Activated CD4-positive, alpha-beta T cell treated with anti-CD3 and anti-CD28 coated beads, Interleukin-2, Interleukin-4, amounts not matched to agents 100 ng/mL and 50 ng/mL, durations not matched to agents 16 hours and 8 hours (primary cell): ENCODE results near the gene GRK5.
"Not testable (repeated sequence)": the region's sequence is repeated elsewhere in the genome, so short reads cannot be mapped to it uniquely, and the experiment has no call there.

Experiments used
- DNase-seq: peaks from one replicate; pipeline ENCODE4 v3.0.0-alpha.2; 2020; ENCODE audit warnings: low spot score

GRK5 gene

DNA sequence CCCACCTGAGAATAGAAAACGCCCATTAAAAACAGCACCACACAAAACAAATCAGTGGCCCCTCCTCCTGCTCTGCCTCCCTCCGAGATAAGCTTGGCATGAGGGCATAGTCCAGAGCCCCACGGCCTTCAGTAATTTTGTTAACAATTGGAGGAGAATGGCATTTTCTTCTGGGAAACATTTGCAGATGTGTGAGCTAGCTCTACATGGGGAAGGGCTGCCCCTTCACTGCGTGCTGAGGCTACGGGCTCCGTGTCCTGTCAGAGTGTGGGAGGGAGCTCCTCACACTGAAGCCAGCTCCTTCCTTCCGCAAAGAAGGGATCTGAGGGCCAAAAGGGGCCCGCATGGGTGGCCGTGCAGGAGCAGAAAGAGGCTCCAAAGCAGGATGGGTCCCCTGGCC is 15.2 kb downstream of the GRK5 start:
- no peak for DNase-seq

GRCh38 chr10:119222966-119223386 is 15.6 kb downstream of the GRK5 start:
- no peak for DNase-seq

DNA sequence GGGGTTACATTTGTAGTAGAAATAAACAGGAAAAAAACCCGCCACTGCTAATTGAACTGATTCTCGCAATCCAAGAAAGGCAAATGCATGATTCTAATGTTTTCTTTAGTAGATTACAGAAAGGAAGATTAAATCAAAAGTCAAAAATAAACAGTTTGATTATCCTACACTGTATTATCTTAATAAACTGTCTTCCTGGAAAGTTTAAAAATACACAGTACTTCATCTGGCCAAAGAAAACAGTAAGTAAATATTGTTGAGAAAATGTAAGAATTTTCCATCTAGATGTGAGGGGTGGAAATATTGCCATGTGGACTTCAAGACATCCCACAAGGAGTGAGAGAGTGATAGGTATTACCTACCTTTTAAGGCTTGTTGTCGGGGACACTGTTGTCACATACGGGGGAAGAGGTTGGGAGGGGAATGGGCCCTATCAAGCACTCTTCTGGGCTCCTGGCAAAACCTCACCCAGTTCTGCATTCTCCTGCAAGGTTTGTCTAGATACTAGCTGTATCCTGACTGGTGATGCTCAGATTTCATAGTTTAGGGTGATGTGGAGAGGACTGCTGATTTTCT is 17.8 kb downstream of the GRK5 start:
- DNase-seq: no peak

GRCh38 chr10:119227825-119228224 is 20.5 kb downstream of the GRK5 start:
- DNase-seq: no peak

GRCh38 chr10:119231654-119232053 is 24.3 kb downstream of the GRK5 start:
- no peak for DNase-seq

- DNase-seq: not testable (repeated sequence)
Measured at GRCh38 chr10:119232439-119232838, 25.1 kb downstream of the GRK5 start.

DNA sequence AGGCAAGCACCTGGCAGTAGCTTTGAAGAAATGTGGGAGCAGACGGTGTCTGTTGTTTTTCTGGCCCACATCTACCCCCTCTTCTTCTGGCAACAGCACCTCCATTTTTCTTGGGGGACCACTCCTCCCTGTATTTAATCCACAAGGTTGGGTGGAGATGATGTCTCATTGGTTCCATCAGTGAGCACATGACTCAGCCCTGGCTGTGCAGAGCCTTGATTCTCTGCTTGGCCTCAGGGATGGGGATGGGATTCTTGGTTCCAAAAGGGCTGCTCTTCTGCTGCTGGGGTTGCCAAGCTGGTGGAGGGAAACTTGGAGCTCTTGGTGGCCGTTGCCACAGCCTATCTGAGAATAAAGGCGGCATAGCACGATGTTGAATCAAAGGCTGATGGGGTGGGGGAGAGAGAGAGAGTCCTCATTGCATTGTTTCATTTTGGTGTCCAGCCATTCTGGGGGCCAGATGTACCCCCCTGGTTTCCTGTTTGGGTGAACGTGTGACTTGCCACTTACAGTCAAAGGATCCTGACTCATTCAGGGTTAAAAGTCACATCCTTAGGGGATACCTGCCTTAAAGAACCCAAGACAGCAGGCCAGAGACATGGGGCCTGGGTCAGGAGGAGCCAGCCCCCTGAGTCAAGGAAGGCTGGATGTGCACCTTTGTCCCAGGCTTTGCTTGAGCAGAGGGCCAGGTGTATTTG is 25.9 kb downstream of the GRK5 start:
- DNase-seq: peak; percentile 17

- DNase-seq: no peak
Measured at GRCh38 chr10:119233821-119234220, 26.4 kb downstream of the GRK5 start.

- DNase-seq: no peak
Measured at GRCh38 chr10:119235356-119235755, 28.0 kb downstream of the GRK5 start.

- no peak for DNase-seq
Measured at GRCh38 chr10:119237722-119238436, 30.5 kb downstream of the GRK5 start.

DNA sequence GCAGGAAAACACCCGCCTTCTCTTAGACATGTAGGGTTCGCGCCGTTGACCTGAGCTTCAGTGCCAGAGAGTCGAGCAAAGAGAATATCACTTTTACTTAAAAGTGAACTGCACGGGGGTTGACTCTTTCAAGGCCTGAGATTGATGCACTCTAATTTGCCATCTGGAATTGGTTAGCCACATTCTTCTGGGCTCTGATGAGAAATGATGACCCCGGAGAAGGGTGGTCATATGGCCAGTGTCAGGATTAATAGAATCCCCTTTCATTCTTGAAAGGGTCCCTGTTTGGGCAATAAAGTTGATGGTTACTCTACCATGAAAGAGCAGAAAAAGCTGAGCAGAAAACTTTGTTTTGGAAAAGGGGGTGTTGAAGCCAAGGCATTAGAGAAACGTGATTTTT is 31.2 kb downstream of the GRK5 start:
- no peak for DNase-seq

- not testable (repeated sequence) for DNase-seq
Measured at GRCh38 chr10:119239015-119239414, 31.6 kb downstream of the GRK5 start.

DNA sequence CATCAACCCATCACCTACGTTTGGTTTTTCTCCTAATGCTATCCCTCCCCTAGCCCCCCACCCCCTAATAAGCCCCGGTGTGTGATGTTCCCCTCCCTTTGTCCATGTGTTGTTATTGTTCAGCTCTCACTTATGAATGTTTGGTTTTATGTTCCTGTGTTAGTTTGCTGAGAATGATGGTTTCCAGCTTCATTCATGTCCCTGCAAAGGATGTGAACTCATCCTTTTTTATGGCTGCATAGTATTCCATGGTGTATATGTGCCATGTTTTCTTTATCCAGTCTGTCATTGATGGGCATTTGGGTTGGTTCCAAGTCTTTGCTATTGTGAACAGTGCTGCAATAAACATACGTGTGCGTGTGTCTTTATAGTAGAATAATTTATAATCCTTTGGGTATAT is 32.3 kb downstream of the GRK5 start:
- not testable (repeated sequence) for DNase-seq

DNA sequence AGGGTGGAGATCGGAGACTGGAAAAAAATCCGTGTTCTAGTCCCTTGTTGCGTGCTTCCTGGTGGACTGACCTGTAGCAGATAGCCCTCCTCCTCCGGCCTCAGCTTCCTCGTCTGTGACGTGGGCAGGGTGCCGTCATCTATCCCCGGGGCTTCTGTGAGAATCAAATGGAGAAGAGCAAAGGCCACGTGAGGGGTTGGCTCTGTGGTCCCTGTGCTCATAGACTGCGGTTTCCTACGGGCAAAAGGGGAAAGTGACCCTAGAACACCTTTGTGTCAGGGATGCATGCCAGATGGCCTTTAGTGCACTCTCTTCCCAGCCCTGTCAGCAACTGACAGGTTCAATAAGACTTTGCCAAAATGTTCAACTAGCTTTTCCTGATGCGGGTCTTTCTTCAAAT is 33.7 kb downstream of the GRK5 start:
- no peak for DNase-seq

DNA sequence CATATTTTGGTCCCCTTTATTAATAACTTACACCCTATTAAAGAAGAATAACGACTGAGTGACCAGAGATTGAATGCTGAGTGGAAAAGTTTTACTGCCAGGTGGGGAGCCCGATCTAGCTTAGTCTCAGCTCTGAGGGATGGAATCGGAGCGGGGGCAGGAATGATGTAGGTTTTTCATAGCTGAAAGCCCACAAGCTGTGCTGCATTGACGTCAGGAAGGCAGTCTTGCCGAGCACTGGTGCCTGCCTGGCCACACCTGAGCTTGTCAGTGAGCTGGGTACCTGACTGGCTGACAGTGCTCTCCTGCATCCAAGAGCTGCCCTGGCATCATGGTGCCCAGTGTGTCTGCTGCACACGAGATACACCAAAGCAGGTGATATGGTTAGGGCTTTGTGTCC is 34.8 kb downstream of the GRK5 start:
- no peak for DNase-seq

- no peak for DNase-seq
Measured at GRCh38 chr10:119243488-119243887, 36.1 kb downstream of the GRK5 start.

DNA sequence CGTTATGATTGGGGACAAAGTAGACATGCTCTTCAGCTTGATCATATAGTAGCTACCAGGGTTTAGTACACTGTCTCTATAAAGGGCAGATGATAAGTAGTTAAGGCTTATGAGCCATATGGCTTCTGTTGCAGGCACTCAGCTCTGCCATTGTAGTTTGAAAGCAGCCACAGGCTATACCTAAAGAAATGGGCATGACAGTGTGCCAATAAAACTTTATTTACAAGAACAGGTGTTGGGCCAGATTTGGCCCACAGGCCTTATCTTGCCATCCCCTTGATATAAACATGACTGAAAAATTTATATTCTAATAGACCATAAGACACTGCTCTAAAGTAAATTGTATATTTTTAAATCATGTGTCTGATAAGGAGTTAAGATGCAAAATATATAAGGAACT is 36.6 kb downstream of the GRK5 start:
- no peak for DNase-seq

DNA sequence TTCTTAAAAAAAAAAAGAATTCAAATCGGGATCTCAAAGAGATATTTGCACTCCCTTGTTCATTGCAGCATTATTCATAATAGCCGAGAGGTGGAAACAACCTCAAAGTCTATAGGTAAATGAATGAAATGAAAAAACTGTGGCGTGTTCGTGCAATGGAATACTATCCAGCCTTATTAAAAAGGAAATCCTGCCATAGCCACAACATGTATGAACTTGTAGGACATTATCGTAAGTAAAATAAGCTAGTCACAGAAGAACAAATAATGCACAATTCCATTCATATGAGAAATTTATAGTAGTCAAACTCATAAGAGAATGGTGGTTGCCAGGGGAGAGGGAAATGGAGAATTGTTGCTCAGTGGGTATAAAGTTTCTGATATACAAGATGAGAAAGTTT is 37.9 kb downstream of the GRK5 start:
- DNase-seq: no peak

DNA sequence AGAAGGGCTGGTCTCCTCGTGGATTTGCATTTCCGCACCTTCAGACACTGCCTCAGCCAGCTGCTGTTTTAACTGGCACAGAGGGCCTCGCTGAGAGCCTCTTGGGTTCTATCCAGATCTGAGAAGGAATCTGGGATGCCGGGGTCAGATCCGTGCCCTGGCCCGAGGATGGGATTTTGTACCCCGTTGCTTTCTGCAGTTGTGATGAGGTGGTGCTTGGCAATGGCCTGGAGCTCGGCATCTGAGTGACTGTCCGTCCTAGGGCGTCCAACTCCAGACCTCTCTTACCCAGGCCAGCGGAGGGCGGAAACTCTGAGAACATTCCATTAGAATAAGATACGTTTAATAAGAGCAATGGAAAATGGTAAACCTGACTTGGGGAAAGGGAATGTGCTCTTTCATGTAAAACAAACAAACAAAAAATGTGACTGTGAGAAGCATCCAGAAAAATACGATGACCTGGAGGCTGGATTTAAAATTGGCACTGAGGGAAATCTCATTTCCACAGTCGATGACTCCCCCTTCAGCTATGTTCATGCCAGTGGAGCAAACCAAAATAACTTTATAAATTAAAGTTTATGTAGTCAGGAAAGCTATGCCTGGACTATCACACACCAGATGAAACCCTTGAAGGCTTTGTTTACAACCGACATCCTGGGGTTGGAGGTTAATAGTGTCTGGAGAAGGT is 39.6 kb downstream of the GRK5 start:
- no peak for DNase-seq

GRCh38 chr10:119247550-119247894 is 40.2 kb downstream of the GRK5 start:
- DNase-seq: no peak

DNA sequence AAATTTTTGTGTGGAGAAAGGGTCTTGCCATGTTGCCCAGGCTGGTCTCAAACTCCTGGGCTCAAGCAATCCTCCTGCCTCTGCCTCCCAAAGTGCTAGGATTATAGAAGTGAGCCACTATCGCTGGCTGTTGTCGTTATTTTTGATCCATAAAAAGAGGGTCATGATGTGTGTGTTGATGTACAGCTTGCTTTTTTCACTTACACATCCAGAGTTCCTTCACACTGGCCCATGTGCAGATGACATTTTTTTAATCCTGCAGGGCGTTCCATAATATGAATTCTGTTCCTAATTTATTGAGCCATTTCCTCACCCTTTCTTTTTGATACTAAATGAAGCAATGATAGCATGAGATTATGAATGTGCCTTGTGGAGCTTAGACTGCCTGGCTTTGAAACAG is 40.8 kb downstream of the GRK5 start:
- DNase-seq: no peak

- DNase-seq: no peak
Measured at GRCh38 chr10:119248681-119249080, 41.3 kb downstream of the GRK5 start.
